ENCODE results near the gene BMERB1.

- TF ChIP-seq MAX (IDR thresholded peaks at IDR 0.05; ENCODE audit: low read depth, low read length) (no peak), CTCF (IDR thresholded peaks at IDR 0.05; ENCODE audit: low read depth, low read length) (no peak), POLR2A (IDR thresholded peaks at IDR 0.05; ENCODE audit: extremely low read depth, insufficient read length) (no peak)
Observed at GRCh38 chr16:15613676-15614075, 179.3 kb downstream of the BMERB1 start.

Data from NB4 (cell line).